SU-DHL-6 (cell line): ENCODE measurements around the gene MIER2.

Source experiments
- EZH2phosphoT487 ChIP-seq: fragments of 200-600 bp; sonication (generic), shearing (Covaris generic); conservative IDR thresholded peaks from 2 replicates; pipeline ENCODE4 v1.6.1; 2018; ENCODE audit warnings: mild to moderate bottlenecking, antibody characterized with exemption, low read length, moderate library complexity, mixed read lengths
- TF ChIP-seq, protein P1 (sequence below): fragments of 200-600 bp; sonication (generic); IDR thresholded peaks from one replicate; pipeline ENCODE4 v1.5.1; 2017; ENCODE audit warnings: antibody characterized with exemption, mild to moderate bottlenecking, low read length, moderate library complexity; ENCODE audit not compliant: insufficient read depth, poor library complexity, severe bottlenecking

DNA sequence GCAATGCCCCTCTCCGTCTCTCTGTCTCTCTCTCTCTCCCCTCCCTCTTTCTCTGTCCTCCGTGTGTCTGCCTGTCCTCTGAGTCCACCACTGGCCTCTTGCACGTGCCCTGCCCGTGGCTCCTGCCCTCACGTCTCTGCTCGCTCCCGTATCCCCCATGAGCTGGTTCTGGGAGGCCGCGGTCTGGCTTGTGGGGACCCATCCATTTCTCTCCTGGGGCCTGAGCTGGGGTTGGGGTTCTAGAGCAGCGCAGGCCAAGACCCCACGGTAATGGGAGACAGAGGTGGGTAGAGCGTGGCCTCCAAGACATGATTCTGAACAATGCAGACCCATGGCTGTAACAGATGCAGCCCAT is 45.3 kb upstream of the MIER2 start:
- TF ChIP-seq, protein P1, sequence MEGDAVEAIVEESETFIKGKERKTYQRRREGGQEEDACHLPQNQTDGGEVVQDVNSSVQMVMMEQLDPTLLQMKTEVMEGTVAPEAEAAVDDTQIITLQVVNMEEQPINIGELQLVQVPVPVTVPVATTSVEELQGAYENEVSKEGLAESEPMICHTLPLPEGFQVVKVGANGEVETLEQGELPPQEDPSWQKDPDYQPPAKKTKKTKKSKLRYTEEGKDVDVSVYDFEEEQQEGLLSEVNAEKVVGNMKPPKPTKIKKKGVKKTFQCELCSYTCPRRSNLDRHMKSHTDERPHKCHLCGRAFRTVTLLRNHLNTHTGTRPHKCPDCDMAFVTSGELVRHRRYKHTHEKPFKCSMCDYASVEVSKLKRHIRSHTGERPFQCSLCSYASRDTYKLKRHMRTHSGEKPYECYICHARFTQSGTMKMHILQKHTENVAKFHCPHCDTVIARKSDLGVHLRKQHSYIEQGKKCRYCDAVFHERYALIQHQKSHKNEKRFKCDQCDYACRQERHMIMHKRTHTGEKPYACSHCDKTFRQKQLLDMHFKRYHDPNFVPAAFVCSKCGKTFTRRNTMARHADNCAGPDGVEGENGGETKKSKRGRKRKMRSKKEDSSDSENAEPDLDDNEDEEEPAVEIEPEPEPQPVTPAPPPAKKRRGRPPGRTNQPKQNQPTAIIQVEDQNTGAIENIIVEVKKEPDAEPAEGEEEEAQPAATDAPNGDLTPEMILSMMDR, result no peak
- no peak for TF ChIP-seq EZH2phosphoT487
